NCI-H128 (cell line): ENCODE results near the gene GCGR.

ENCODE experiments used
- DNase-seq: peaks from one replicate; lab custom pipeline; 2025; ENCODE audit not compliant: unreplicated experiment; lab: John Stamatoyannopoulos, UW

Gene GCGR

DNA sequence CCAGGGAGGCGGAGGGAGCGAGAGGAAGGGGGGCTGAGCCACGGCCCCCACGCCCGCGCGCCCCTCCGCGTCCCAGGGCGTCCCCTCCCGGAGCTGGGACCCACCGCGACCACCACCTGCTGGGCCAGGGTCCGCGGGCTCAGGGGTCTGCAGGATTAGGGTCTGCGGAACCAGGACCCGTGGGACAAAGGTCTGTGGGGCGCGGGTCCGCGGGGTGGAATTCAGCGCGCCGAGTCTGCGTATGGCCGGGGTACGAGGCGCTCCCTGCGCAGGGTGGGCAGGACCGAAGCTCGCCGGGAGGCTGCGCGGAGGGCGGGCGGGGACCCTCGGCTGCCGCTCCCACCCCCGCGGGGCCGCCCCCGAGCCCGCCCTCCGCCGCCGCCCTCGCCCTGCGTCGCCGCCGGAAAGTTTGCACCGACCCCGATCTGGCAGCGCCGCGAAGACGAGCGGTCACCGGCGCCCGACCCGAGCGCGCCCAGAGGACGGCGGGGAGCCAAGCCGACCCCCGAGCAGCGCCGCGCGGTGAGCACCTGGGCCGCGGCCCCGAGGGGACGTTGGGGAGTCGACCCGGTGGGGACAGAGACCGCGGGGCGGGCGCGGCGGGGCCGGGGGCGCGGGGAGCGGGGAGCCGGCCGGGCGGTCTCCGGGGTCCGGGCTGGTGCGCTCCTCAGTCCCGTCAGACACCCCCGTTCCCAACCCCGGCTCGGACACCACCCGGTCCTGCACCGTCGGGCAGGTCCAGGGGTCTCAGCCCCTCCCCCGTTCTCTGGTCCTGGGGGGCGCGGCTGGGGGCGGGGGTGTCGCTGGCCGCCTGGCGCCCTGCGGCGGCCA, at the start of gene GCGR:
GCGR (plus strand) TSS at position 423 of the 831 bp plus-strand sequence. CDS start 4,869 bp downstream, outside the sequence.
- no peak for DNase-seq

DNA sequence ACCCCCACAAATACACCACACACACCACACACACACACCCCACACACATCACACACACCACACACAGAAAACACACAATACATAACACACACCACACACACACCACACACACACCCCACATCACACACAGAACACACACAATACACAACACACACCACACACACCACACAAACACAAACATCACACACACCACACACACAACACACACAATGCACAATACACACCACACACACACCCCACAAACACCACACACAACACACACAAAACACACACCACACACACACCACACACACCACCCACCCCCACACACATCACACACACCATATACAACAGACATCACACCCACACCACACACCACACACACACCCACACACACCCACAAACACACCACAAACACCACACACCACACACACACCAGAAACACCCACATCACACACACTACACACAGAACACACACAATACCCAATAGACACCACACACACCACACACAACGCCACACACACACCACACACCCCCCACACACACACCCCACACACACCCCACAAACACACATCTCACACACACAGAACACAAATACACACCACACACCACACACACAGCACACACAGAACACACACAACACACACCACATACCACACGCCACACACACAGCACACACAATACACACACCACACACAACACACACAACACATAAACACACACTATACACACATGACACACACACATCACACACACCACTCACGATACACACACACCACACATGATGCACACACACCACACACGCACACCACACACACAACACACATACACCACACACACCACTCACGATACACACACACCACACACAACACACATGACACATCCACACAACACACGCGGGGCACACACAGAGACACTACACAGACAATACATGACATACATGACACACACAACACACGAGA, 11.0 kb upstream of the GCGR start:
- no peak for DNase-seq

DNA sequence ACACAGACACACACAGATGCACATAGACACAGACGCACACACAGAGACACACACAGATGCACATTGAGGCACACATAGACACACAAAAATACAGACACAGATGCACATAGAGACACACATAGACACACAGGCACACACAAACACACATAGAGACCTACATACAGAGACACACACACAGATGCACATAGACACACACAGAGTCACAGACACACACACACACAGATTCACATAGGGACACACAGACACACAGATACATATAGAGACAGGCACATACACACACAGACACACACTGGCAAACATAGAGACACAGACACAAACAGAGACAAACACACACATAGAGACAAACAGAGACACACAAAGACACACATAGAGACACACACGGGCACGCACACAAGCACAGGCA, 9.9 kb upstream of the GCGR start:
- no peak for DNase-seq

DNA sequence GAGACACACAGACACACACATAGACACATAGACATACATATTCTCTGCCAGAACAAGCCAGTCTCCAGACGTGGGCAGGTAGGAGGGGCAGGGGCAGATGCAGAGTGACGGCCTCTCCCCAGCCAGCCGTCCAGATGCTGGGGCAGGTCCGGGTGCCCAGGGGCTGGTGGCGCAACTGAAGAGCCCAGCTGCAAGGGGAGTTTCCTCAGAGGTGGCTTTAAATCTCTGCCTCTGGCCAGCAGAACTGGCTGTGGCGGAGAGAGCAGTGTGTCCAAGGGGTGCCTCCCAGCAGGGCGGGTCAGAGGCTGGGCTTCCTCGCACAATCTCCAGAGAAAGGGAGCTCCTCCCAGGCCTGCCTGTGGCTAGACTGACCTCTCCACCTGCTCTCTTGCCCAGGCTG, 9.4 kb upstream of the GCGR start:
- no peak for DNase-seq

DNA sequence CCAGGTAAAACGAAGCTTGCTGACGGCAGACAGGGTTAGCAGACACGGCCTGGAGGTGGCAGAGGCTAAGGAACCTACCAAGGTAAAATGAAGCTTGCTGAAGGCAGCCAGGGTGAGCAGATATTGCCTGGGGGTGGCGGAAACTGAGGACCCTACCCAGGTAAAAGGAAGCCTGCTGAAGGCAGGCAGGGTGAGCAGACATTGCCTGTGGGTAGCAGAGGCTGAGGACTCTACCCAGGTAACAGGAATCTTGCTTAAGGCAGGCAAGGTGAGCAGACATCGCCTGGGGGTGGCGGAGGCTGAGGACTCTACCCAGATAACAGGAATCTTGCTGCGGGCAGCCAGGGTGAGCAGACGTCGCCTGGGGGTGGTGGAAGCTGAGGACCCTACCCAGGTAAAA, 2.6 kb upstream of the GCGR start:
- DNase-seq: no peak

DNA sequence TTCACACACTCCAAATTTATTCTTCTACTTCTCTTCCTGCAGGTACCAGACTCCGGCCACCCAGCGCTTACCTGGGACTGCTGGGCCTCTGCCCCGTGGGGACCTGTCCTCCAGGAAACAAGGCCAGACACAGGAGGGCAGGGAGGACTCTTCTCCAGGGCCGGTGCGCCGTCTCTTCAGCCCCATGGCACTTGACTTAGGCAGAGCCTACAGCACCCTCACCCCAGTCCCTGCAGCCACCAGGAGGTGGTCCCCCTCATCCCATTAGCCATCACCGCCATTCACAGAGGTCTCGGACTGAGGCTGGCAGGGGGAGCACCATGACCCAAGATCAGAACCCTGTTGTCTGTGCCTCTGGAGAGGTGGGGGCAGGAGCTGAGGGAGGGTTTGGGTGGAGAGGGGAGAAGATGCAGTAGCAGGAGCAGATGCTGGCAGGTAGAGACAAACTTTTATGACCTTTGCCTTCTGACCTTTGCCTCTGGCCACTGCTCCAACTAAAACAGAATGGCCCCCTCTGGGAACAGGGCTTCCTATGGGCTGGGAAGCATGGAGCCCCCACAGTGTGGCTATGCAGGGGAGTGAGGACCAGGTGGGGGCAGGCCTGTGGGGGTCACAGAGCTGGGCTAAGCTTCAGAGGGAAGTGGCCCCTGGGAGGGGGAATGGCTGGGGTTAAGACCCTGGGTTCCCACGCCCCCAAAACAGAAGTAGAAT, 1.7 kb upstream of the GCGR start:
- DNase-seq: no peak

DNA sequence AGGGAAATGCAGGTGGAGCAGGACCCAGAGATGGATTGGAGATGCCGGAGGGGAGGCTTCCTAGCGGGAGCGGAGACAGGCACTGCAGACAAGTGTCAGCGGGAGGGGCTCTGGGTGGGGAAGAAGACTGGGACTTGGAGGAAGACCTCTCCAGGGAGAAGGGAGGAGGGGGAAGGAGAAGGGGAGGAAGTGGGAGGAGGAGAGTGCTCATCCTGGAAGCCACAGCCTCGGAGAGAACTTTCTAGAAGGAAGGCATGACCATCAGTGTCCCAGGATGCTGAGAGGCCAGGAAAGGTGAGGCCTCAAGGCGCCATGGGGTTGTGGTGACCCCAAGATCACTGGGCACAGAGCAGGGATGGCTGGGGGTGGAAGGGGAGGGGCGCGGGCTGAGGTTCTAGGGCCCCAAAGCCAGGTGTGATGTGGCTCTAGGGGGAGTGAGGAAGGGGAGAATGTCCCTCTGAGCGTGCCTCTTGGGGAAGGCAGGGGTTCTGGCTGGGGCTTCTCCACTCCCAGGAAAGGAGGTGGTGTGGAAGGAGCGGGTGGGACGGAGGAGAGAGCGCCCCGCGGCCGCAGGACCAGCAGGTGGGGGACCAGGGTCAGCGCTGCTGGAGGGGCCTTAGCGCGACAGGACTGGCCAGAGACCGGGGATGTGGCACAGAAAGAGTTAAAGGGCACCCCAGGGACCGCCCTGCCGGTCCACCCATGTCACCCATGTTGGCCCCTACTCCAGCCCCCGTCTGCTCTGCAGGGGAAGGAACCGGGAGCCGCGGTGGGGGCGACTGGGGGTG, 900 bp upstream of the GCGR start:
- no peak for DNase-seq

DNA sequence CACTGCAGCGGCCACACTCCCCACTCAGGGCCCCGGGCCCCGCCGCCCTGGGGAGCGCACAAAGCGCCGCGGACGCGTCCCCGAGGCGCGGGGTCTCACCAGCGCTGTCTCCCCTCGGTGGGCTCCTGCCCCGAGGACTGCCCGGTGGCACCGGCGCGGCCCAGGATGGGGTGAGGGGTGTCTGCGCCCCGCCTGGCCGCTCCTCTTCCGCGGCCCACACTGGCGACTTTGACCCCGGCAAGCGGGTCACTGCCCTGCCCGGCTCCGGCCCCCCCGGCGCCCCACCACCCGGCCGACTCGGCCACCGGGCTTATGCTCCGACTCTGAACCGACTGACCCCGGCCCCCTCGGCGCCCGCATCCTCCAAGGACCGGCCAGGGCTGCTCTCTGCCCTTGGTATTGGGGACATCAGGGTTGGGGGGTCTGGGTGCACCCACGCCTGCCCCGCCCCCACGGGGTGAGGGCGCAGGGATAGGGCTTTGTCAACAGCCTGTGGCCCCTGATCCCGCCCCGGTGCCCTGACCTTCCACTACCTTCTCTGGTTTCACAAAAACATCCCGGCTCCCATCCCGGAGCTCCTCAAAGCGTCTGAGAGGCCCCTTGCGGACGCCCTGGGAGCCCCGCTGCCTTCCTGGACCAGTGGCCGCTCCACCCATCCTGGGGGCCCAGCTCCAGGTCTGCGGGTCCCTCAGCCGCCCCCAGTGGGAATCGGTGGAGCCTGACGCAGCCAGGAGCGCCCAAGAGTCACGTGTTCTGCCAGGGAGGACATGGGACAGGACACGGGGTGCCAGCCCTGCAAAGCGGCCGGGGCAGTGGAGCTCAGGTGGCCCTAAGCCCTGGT, 829 bp downstream of the GCGR start:
- DNase-seq: no peak

DNA sequence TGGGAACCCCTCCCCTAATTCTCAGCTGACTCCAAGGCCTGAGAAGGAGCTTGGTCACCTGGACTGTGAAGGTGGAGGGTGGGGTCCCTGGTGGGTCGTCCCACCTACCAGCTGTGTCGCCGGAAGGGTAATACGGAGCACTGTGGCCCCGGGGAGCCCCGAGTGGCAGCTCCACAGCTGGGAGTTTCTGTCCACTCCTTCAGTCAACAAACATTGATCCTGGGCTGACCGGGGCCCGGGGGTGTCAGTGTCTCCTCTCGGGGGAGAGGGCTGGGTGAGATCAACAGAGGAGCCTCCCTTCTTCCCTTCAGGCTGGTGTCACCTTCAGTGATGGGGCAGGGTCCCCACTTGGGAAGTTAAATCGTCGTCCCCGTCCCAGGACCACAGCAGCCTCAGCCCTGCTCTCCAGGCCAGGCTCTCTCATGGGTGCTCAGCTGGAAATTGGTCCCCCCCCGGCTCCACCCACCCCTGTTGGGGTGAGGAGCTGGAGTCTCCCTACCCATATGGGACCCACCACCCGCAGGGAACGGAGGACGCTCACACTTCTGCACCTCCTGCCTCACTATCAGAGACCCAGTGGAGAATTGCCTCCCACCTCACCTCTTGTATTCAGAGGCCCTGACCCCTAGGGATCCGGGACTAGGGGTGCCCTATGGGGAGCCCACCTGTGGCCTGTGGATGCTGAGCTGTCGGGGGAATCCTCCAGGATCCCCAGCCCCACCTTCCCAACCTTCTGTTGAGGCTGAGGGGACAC, 1.9 kb downstream of the GCGR start:
- no peak for DNase-seq

DNA sequence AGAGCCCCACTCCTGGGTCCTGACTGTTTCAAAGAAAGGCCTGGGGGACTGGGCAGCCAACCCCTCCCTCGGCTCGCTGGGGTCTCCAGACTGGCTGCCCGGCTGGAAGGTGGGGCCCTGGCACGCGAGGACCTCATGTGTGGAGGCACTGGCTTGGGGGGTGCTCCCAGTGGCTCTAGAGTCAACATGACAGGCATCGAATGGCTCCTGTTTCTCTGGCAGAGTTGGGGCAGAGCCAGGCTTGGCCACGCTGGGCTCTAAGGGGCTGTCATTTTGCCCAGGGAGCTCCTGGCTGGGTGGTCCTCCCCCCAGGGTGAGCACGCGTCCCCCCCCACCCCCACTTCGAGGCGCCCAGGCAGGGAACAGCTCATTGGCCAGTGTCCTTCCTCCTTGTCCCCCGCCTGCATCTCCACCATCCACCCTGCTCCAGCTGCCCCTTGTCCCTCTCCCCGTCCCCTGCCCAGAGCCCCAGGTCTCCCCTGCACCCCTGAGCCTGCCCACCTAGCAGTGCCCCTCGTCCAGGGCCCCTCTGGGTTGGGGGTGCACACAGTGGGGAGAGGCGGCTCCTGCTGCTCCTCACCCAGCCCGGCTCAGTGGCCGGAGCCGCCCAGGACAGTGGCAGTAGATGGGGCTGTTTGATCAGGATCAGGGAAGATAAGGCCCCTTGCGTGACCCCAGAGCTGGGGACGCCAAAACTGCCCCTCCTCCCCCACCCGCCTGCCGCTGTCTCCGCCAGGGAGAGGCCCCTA, 2.7 kb downstream of the GCGR start:
- no peak for DNase-seq

DNA sequence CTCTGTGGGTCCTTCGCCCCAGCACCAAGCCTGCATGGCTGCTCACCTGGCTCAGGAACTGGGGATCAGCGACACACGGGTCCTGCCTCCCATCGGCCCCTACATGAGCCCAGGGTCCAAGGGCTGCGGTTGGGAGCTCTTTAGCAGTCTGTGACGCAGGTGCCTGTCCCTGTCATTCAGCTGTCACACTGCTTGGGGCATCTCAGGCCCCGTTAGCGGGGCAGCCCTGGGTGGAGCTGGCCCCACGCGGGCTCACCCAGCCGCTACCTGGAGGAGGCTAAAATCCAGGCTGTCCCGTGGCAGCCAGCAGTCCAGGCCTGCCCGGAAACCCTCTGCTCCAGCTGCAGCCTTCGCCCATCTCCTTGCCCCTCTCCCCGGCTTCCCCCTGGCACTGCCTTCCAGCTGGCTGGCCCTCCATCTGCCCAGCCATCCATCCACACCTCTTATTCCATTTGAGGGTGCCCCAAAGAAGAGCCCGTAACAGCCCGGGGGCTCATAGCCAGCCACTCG, 3.3 kb downstream of the GCGR start:
- DNase-seq: no peak

DNA sequence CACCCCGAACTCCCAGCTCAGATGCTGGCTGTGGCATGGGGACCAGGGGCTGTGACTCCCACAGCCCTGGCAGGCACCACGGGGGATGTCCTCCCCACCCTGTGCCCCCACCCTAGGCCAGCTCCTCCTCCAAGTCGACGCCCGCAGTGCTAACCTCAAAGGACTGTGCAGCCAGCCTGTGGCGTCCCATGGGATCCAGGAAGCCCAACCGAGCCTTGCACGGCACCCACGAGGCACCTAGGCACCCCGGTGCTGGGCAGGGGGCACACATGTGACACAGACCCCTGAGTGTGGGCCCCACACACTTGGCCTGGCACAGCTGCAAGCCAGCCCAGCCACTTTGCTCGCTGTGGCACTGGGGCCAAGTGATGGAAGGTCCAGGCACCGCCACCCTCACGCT, 3.9 kb downstream of the GCGR start:
- no peak for DNase-seq

DNA sequence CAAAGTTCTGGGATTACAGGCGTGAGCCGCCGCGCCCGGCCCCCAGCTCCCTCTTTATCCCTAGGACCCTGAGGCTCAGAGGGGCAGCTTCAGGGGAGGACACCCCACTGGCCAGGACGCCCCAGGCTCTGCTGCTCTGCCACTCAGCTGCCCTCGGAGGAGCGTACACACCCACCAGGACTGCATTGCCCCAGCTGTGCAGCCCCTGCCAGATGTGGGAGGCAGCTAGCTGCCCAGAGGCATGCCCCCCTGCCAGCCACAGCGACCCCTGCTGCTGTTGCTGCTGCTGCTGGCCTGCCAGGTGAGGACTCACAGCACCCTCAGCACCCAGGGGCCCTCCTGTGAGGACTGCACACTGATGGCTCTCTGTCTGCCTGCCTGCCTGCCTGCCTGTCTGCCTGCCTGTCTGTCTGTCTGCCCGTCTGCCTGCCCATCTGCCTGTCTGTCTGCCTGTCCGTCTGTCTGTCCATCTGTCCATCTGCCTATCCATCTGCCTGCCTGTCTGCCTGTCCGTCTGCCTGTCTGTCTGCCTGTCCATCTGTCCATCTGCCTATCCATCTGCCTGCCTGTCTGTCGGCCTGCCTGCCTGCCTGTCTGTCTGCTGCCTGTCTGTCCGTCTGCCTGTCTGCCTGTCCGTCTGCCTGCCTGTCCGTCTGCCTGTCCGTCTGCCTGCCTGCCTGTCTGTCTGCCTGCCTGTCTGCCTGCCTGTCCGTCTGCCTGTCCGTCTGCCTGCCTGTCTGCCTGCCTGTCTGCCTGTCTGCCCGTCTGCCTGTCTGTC, 5.0 kb downstream of the GCGR start:
- no peak for DNase-seq

DNA sequence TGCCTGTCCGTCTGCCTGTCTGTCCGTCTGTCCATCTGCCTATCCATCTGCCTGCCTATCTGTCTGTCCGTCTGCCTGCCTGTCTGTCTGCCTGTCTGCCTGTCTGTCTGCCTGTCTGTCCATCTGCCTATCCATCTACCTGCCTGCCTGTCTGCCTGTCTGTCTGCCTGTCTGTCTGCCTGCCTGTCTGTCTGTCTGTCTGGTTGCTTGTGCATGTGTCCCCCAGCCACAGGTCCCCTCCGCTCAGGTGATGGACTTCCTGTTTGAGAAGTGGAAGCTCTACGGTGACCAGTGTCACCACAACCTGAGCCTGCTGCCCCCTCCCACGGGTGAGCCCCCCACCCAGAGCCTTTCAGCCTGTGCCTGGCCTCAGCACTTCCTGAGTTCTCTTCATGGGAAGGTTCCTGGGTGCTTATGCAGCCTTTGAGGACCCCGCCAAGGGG, 5.6 kb downstream of the GCGR start:
- no peak for DNase-seq

DNA sequence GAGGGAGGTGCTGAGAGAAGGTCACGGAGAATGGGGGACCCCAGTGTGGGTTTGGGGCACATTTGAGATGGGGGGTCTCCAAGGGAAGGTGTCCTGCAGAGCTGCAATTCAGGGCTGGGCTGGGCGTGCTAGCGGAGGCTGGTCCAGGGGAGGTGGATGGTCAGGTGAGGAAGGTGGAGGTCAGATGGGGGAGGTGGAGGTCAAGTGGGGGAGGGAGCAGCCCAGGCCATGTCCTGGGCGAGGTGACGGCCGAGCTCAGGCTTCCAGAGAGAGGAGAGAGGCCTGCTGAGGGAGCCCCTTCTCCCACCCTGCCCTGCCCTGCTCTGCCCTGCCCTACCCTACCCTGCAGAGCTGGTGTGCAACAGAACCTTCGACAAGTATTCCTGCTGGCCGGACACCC, 6.5 kb downstream of the GCGR start:
- DNase-seq: no peak

DNA sequence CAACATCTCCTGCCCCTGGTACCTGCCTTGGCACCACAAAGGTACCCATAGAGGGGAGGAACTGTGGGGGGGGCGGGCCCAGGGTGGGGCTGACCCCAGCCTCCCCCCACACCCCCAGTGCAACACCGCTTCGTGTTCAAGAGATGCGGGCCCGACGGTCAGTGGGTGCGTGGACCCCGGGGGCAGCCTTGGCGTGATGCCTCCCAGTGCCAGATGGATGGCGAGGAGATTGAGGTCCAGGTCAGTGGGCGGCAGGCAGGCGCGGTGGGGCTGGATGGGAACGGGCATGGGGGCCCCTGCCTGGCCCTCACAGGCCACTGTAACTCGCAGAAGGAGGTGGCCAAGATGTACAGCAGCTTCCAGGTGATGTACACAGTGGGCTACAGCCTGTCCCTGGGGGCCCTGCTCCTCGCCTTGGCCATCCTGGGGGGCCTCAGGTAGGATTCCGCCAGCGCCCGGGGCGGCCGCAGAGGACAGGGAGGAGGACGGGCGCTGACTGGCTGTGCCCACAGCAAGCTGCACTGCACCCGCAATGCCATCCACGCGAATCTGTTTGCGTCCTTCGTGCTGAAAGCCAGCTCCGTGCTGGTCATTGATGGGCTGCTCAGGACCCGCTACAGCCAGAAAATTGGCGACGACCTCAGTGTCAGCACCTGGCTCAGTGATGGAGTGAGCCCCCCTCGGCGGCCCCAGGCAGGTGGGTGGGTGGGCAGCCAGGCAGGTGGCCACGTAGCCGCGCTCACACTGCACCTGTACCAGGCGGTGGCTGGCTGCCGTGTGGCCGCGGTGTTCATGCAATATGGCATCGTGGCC, 7.1 kb downstream of the GCGR start:
- DNase-seq: no peak
